OCI-LY1 (cell line): ENCODE data around the gene SECTM1.

Experiments
- CTCF ChIP-seq: fragments of 200-600 bp; sonication (generic), shearing (Covaris generic); IDR thresholded peaks from 2 replicates; pipeline ENCODE4 v1.5.1; 2017; ENCODE audit warnings: mild to moderate bottlenecking, antibody characterized with exemption, low read length, moderate library complexity, mixed read lengths
- EZH2 ChIP-seq: fragments of 200-600 bp; sonication (generic), shearing (Covaris generic); IDR thresholded peaks from 2 replicates; pipeline ENCODE4 v1.8.0; 2017; ENCODE audit warnings: borderline replicate concordance, mixed run types, mild to moderate bottlenecking, antibody characterized with exemption, low read length, moderate library complexity, mixed read lengths

GRCh38 chr17:82301916-82302567, 31.5 kb downstream of the SECTM1 start:
- TF ChIP-seq CTCF = no peak
- no peak for TF ChIP-seq EZH2
